Right ventricle myocardium superior (tissue), 1 donor: ENCODE measurements around the gene DNMT3B. TPM values are rescaled to one million over a fixed set of nuclear protein-coding genes. Genes with fewer than 3 reads are reported as not detected.
"Not testable (repeated sequence)": the region's sequence is repeated elsewhere in the genome, so short reads cannot be mapped to it uniquely, and the experiment has no call there.

Experiments used
- ATAC-seq: fragments of 200-7000 bp; cut with Tn5 transposase; one replicate; pipeline ENCODE4 v1.9.1; 2020; ENCODE audit warnings: mild to moderate bottlenecking; ENCODE audit not compliant: poor library complexity
- DNase-seq: peaks from one replicate; pipeline ENCODE4 v3.0.0-alpha.2; 2020
- intact Hi-C: fragments of 100-400 bp; cut with DNase I; formaldehyde crosslinking; loops from one replicate; pipeline ENCODE4 v1.11.2; 2022
- total RNA-seq: library from RNA; stranded (reverse); fragmentation: NEBNext Ultra II Directional; extraction: Animal tissue kit (Norgen Biotek cat#: 25700); gene quantifications from one replicate; pipeline ENCODE4 v1.2.1, GENCODE V29; 2021
- donor health status: DM: no; HTN: yes; CAD: no; lungs with severe emphysema.

DNMT3B gene
- total RNA-seq, 1 donor from 2014 or later: 0.22 TPM

- ATAC-seq: no peak
These were observed 22.3 kb downstream of the DNMT3B start for GRCh38 chr20:32784369-32785080.

DNA sequence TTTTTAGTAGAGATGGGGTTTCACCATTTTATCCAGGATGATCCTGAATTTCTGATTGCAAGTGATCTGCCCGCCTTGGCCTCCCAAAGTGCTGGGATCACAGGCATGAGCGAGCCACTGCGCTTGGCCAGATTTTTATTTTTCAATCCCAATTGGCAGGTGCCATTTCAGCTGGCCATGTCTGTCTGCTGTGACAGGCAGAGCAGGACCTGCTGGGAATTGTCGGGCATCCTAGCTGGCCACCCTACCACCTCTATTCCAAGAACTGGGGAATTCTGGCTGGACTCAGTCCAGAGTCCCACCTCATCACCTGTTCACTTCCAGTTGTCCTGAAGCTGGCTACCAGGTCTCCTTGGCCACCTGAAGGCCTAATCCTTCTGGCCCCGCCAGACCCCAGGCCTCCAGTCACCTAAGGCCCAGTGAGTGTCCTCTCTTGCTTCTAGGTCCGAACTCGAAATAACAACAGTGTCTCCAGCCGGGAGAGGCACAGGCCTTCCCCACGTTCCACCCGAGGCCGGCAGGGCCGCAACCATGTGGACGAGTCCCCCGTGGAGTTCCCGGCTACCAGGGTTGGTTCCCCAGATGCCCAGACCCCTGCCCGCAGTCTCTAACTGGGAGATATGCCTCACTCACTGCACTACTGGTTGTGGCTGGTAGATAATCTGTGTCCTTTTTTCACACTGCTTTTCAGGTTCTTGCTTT is 24.0 kb downstream of the DNMT3B start:
- no peak for ATAC-seq
- DNase-seq: no peak
- intact Hi-C loops: no loop called here

More at GRCh38 chr20:32784369-32785080, 22.3 kb downstream of the DNMT3B start:
- intact Hi-C loops: no loop called here
- no peak for DNase-seq

- no peak for ATAC-seq
- intact Hi-C loops: no loop called here
These were observed 25.0 kb downstream of the DNMT3B start for GRCh38 chr20:32787168-32787567.

DNA sequence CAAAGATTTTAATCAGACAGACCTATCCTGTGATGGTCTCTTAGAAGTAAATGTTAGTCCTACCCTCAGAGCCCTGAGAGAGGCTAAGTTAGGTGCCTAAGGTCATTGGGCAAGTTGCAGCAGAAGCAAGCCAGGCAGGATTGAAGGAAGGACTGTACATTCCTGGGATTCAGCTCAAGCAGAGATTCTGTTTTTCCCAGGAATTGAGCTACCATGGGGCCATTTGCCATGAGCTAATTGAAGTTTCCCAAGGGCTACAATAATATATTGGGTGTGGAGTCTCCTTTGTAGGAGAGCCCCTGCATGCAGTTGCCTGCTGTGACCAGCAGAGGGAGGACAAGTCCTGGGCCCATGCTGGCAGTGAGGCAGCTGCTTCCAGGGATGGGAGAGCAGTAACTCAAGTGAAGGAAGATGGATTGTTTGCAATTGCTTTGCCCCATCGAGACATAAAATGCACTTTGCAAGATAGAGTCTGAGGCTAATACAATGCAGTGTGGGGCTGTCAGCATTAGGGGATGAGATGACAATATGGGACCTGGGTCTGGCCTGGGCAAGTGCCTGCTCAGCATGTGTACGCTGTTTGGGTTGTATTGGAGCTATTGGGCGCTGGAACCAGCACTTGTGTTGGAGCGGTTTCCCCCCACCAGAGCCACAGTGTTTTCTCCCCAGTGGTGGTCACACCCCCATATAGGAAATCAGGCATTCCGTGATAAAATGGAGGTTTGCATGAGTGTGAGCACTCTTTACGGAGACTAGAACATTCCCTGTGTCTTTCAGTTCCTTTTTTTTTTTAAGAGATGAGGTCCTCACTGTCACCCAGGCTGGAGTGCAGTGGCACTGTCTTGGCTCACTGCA is 27.9 kb downstream of the DNMT3B start:
- intact Hi-C loops: loop anchor here (5.0 to 10.0 kb wide), 2 partner anchors 302 to 505 kb away; no protein-coding TSS in a partner anchor
- DNase-seq (peak; percentile 78), ATAC-seq (peak; percentile 93)

More at GRCh38 chr20:32787168-32787567, 25.0 kb downstream of the DNMT3B start:
- DNase-seq: no peak

- intact Hi-C loops: loop anchor here (5.0 to 10.0 kb wide), 2 partner anchors 302 to 504 kb away; no protein-coding TSS in a partner anchor
- ATAC-seq (no peak), DNase-seq (no peak)
These were observed 28.5 kb downstream of the DNMT3B start for GRCh38 chr20:32790751-32791057.

DNA sequence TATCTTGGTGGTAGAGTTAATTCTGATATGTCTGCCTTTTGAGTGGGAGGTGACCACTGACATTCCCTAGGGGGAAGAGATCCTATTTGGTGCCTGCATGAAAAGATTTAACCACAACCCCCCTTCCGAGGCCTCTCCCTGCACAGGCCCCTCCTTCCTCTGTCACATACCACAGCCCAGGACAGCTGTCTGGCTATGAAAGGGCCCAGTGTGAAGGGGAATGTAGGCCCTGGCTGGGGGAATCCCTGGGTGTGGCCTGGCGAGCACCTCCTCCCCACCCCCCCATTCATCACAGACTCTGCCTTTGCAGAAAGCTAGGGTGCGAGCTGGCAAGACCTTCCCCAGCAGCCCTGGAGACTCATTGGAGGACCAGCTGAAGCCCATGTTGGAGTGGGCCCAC is 30.1 kb downstream of the DNMT3B start:
- intact Hi-C loops: loop anchor here (5.0 to 10.0 kb wide), 2 partner anchors 300 to 502 kb away; no protein-coding TSS in a partner anchor
- ATAC-seq: peak; percentile 56
- DNase-seq: no peak

DNA sequence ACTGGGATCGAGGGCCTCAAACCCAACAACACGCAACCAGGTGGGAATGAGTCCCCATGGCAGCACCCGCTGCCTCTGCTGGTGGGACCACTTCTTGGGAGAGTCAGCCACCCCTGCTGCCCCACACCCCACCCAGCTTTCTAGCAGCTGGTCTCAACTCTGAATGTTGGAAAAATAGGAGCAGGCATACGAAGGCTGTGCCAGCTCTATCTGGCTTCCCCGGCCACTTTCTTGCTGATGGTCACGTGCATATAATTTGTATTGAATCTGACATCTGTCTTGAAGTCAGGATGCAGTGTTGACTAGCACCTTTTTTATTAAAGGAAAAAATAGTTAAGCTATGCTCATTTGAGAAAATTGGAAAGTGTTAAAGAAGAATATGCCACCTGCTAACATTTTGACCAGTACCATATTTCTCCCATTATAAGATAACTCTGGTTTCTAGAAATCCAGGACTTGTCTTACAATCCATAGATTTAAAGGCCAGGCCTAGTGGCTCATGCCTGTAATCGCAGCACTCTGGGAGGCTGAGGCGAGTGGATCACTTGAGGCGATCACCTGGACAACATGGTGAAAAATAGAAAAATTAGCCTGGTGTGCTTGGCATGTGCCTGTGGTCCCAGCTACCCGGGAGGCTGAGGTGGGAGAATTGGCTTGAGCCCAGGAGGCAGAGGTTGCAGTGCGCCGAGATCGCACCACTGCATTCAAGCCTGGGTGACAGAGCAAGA is 30.7 kb downstream of the DNMT3B start:
- DNase-seq (no peak), ATAC-seq (no peak)
- intact Hi-C loops: loop anchor here (5.0 to 10.0 kb wide), 2 partner anchors 299 to 502 kb away; no protein-coding TSS in a partner anchor

DNA sequence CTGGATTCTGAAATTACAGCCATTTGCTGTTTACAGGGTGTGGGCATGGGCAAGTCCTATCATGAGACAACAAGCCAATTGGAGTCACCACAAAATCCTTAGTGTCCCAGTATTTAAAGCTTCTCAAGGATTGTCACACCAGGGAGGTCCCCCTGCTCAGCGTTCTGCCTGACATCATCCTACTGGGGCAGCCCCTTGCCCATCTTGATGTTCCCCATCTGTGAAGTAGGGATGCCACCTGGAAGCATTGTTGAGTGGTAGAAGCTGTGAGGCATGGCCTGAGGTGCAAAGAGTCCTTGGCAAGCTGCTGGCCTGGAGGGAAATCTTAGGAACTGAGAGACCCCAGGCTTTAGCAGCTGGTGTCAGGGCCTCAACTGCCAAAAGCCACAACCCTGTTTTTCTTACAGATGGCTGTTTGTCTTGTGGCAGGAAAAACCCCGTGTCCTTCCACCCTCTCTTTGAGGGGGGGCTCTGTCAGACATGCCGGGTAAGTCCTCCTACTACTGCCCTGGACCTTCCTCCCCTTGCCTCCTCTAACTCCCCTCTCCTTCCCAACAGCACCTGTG is 34.3 kb downstream of the DNMT3B start:
- intact Hi-C loops: loop anchor here (10.0 kb wide), 1 partner anchor 498 kb away; no protein-coding TSS in a partner anchor
- ATAC-seq: no peak

DNA sequence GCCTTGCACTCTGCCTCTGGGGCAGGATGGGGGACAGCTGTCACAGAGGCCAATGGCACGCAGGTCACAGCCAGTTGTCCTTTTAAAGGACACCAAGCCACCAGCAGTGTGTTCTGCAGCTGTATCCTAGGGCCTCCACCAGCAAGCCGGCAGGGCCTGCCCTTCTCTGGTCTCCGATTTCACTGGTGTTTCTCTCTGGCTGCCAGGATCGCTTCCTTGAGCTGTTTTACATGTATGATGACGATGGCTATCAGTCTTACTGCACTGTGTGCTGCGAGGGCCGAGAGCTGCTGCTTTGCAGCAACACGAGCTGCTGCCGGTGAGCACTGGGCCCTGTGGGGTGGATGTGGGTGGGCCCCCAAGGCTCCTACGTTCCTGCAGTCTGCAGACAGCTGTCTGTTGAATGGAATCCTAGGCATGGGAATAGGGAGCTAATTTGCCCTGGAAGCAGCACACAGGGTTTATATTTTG is 34.8 kb downstream of the DNMT3B start:
- intact Hi-C loops: loop anchor here (10.0 kb wide), 1 partner anchor 498 kb away; no protein-coding TSS in a partner anchor
- DNase-seq (no peak), ATAC-seq (no peak)

More for the DNA sequence above, 34.3 kb downstream of the DNMT3B start:
- no peak for DNase-seq

- intact Hi-C loops: loop anchor here (10.0 kb wide), 1 partner anchor 497 kb away; no protein-coding TSS in a partner anchor
- not testable (repeated sequence) for DNase-seq, ATAC-seq
These were observed 35.4 kb downstream of the DNMT3B start for GRCh38 chr20:32797571-32797970.

- no peak for DNase-seq
- intact Hi-C loops: loop anchor here (10.0 kb wide), 1 partner anchor 496 kb away; no protein-coding TSS in a partner anchor
These were observed 36.1 kb downstream of the DNMT3B start for GRCh38 chr20:32798046-32798981.

DNA sequence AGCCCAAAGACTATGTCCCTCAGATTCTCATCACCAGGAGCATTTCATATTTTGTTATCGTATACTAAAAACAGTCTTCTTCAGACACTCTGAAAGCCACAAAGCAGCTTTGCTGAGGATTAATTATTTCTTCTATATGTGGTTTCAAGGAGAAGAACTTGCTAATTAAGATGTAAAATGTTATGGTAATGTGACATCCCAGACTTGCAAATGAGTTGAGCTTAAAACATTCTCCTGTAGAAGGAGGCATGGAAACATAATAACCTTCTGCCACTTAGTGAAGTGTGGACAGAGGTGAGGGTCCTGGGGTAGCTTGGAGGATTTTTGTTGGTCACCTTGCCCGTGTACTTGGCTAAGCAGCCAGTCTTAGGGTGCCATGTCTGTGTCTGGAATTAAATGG is 40.9 kb downstream of the DNMT3B start:
- ATAC-seq (no peak), DNase-seq (no peak)
- intact Hi-C loops: no loop called here

More at GRCh38 chr20:32798046-32798981, 36.1 kb downstream of the DNMT3B start:
- ATAC-seq: no peak

DNA sequence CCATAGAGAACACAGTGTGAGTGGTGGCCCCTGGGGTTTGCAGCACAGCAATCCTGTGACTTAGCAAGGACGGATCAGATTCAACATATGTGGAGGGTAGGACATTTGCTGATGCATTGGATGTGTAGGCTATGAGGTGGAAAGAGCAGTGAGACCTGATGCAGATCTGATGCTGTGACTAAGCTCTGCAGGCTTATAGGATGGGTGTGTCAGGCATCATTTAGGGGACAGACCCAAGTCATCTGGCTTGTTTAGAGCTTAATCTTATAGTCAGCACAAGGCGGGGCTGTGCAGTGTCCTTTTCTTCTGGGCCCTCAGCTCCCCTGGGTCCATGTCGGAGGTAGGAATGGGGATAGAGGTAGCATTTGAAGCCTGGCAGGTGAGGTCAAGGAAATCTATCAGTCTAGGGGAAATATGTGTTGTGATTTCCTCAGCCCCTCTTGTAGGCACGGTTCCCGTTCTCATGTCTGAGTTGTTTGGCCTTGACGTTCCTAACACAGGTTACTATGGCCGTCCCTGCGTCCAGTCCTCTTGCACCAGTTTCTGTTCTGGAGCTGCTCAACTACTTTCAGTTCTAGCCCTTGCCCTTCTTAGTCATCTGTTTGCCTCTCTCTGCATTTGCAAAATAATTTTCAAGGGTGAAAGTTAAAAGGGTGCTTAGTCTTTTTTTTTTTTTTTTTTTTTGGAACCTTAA is 42.0 kb downstream of the DNMT3B start:
- DNase-seq (no peak), ATAC-seq (no peak)
- intact Hi-C loops: no loop called here

DNA sequence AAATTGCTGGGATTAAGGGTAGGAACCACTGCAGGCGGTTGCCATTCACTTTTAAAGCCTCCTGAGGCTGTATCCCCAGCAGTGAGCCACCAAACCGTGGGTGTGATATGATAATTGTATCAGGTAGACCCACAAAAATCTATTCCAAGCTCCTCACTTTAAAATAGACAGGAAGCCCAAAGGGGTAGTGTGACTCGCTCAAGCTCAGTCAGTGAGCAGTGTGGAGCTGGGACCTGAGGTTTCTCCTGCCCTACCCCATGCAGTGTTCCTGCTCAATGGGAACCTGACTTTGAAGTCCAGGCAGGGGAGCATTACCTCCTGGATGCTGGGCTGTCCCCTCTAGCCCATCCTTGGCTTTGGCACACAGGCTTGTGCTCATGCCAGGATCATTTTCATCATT is 42.6 kb downstream of the DNMT3B start:
- intact Hi-C loops: no loop called here
- DNase-seq: no peak
- no peak for ATAC-seq

- intact Hi-C loops: no loop called here
These were observed 43.5 kb downstream of the DNMT3B start for GRCh38 chr20:32805721-32806120.

DNA sequence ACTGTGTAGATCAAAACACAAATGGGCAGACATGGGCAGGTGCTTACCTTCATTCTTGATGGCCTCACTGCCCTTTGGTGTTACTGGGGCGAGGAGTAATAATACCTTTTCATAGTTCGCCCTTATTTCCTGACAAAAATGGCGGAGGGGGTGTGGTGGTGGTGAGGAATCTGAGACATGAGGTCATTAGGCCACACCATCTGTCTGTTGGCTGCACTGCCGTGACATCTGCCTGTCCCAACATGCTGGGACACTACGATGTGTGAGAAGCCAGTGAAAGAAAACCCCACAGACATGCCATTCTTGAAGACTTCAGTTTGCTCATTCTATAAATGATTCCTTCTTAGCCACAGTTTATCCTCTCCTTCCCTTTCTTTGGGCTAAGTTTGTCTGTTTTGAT is 44.2 kb downstream of the DNMT3B start:
- intact Hi-C loops: no loop called here
- ATAC-seq (no peak), DNase-seq (no peak)

More at GRCh38 chr20:32805721-32806120, 43.5 kb downstream of the DNMT3B start:
- DNase-seq: no peak
- ATAC-seq: no peak
